Thoracic aorta (tissue), 2 donors: ENCODE measurements around the gene CEP120. TPM values are rescaled to one million over a fixed set of nuclear protein-coding genes. Genes with fewer than 3 reads are reported as not detected.

Source experiments
- ATAC-seq: fragments of 150-250 bp; one replicate; pipeline ENCODE4 v1.8.0; 2017; ENCODE audit warnings: low read depth; ENCODE audit not compliant: insufficient number of reproducible peaks, low FRiP score
- DNase-seq: peaks from one replicate; pipeline ENCODE4 v3.0.0-alpha.2; 2020; ENCODE audit warnings: low spot score
- H3K27ac ChIP-seq, 2 donors: fragments of 200-600 bp; sonication (generic); 1 replicate in 1 of 2; 2 replicates in 1 of 2; pipeline ENCODE4 v1.5.1; 2016; ENCODE audit warnings: mild to moderate bottlenecking in 2 of 2, moderate library complexity in 2 of 2
- H3K27me3 ChIP-seq: fragments of 200-600 bp; sonication (generic); replicated peaks from 2 replicates; pipeline ENCODE4 v1.6.0; 2016; ENCODE audit warnings: mild to moderate bottlenecking; ENCODE audit not compliant: insufficient read depth
- H3K36me3 ChIP-seq: fragments of 200-600 bp; sonication (generic); one replicate; pipeline ENCODE4 v1.5.1; 2016
- H3K4me1 ChIP-seq, 2 donors: fragments of 200-600 bp; sonication (generic); 1 replicate in 1 of 2; 2 replicates in 1 of 2; pipeline versions ENCODE4 v1.5.1 to v1.6.0; 2016; ENCODE audit warnings: low read depth in 2 of 2, mild to moderate bottlenecking in 1 of 2; ENCODE audit not compliant: control insufficient read depth in 1 of 2
- H3K4me3 ChIP-seq: fragments of 200-600 bp; sonication (generic); 2 replicates; pipeline ENCODE4 v1.5.1; 2016; ENCODE audit warnings: mild to moderate bottlenecking
- H3K9me3 ChIP-seq: fragments of 200-600 bp; sonication (generic); 2 replicates; pipeline ENCODE4 v1.5.1; 2016
- total RNA-seq, 2 donors: library from RNA; depleted of rRNA; stranded (reverse); fragments of >200 nt; gene quantifications; one replicate each; pipeline versions ENCODE4 v1.1.0 to v1.2.3, GENCODE V29; 2016
- TF ChIP-seq, protein P1 (sequence below): fragments of 200-600 bp; sonication (generic); IDR thresholded peaks from one replicate; pipeline ENCODE4 v1.5.1; 2019; ENCODE audit warnings: antibody characterized with exemption

CEP120 gene
- total RNA-seq, 2 donors from 2014 or later = 18.5 to 24.4 TPM

DNA sequence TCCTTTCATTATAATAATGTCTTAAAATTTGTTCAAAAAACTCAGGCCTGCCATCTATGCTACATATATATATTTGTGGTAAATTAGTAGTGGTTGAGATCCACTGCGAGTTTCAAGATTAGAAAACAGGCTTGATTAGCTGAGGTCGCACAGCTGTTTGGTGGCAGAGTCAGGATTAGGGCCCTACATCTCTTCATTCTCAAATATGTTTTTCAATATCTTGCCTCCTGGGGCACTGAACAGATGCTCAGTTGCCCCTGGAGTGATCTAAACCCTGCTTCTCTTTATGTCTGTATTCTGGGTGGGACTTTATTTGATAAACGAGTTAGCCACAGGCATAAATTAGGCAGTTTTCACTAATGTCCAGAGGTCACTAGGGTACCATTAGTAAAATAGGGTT is 27.8 kb upstream of the CEP120 start:
- DNase-seq = no peak
- H3K36me3 ChIP-seq = no peaks in the 10 kb centered on the region
- no peak overlapping the region for H3K4me3 ChIP-seq
- no peak overlapping the region for H3K27ac ChIP-seq
- H3K27me3 ChIP-seq = no peaks in the 10 kb centered on the region
- H3K4me1 ChIP-seq = no peaks in the 10 kb centered on the region
- H3K9me3 ChIP-seq = no peaks in the 10 kb centered on the region
- no peak for ATAC-seq
- TF ChIP-seq, protein P1, sequence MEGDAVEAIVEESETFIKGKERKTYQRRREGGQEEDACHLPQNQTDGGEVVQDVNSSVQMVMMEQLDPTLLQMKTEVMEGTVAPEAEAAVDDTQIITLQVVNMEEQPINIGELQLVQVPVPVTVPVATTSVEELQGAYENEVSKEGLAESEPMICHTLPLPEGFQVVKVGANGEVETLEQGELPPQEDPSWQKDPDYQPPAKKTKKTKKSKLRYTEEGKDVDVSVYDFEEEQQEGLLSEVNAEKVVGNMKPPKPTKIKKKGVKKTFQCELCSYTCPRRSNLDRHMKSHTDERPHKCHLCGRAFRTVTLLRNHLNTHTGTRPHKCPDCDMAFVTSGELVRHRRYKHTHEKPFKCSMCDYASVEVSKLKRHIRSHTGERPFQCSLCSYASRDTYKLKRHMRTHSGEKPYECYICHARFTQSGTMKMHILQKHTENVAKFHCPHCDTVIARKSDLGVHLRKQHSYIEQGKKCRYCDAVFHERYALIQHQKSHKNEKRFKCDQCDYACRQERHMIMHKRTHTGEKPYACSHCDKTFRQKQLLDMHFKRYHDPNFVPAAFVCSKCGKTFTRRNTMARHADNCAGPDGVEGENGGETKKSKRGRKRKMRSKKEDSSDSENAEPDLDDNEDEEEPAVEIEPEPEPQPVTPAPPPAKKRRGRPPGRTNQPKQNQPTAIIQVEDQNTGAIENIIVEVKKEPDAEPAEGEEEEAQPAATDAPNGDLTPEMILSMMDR = no peak

- TF ChIP-seq, protein P1 = no peak
- H3K4me1 ChIP-seq = no peaks in the 10 kb centered on the region
- no peak for ATAC-seq
- no peak overlapping the region for H3K27ac ChIP-seq
- no peaks in the 10 kb centered on the region for H3K27me3 ChIP-seq
- no peaks in the 10 kb centered on the region for H3K9me3 ChIP-seq
- H3K36me3 ChIP-seq = no peaks in the 10 kb centered on the region
- no peak for DNase-seq
- H3K4me3 ChIP-seq = no peak overlapping the region
These were observed 27.4 kb upstream of the CEP120 start for GRCh38 chr5:123450640-123451039.

DNA sequence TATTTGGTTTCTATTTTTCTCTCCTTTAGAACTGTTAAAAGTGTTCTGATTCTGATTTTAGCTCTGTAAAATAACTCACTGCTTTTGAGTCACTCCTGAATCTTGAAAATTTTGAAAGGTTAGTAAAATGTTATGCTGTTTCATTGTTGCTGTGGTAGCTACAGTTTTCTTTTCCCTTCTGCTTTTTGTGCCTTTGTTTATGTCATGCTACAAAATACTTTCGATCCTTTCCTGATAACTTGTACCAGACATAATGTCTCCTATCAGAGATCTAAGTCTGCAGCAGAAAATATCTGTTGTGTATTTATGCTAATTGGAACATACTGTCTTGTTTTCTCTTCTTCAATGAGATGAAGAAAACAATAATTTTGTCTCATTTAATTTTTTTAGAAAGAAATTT is 26.9 kb upstream of the CEP120 start:
- Histone ChIP-seq H3K9me3 (no peaks in the 10 kb centered on the region), H3K27me3 (no peaks in the 10 kb centered on the region), H3K27ac (no peak overlapping the region), H3K4me3 (no peak overlapping the region), H3K4me1 (no peaks in the 10 kb centered on the region), H3K36me3 (no peaks in the 10 kb centered on the region)
- TF ChIP-seq, protein P1 = no peak
- DNase-seq (no peak), ATAC-seq (no peak)

DNA sequence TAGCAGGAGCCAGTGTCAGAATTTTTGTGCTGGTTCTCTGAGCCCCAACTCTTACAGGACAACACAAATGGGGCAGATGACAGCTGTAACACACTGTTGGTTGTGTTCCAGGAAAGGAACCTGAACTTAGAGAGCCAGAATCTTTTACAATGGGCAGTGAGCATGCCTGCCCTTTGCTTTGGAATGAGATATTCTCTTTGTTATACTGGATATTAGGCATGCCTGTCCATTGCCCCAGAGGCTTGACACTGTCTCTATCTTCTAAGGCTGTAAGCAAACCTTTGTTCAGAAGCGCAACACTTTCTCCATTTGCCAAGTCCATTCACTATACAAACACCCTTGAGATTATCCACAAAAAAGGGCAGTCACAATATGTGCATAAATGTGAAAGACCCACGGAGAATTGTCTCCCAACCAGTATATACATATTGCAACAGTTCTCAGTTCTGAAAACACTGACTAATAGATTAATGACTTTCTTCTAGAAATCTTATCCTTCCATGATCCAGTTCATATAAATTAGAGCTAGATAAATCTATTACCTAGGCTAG is 26.3 kb upstream of the CEP120 start:
- ATAC-seq = no peak

DNA sequence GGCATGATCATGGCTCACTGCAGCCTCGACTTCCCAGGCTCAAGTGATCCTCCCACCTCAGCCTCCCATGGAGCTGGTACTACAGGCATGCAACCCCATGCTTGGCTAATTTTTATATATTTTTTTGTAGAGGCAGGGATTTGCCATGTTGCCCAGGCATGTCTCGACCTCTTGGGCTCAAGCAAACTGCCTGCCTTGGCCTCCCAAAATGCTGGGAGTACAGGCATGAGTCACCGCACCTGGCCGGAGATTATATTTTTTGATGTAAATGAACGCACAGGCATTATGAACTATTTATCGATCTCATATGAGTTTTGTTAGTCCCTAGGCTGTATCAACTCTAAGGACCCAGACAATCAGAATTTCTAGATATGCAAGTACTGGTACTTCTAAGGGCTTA is 25.5 kb upstream of the CEP120 start:
- H3K4me3 ChIP-seq = no peak overlapping the region
- no peak for DNase-seq
- no peak overlapping the region for H3K27ac ChIP-seq
- no peaks in the 10 kb centered on the region for H3K36me3 ChIP-seq
- H3K27me3 ChIP-seq = no peaks in the 10 kb centered on the region
- TF ChIP-seq, protein P1 = no peak
- no peak for ATAC-seq
- H3K4me1 ChIP-seq = no peaks in the 10 kb centered on the region
- no peaks in the 10 kb centered on the region for H3K9me3 ChIP-seq

More for the DNA sequence above, 26.3 kb upstream of the CEP120 start:
- Histone ChIP-seq H3K4me3 (no peak overlapping the region), H3K9me3 (no peaks in the 10 kb centered on the region), H3K4me1 (no peaks in the 10 kb centered on the region), H3K27ac (no peak overlapping the region), H3K36me3 (no peaks in the 10 kb centered on the region), H3K27me3 (no peaks in the 10 kb centered on the region)
- no peak for DNase-seq
- TF ChIP-seq, protein P1 = no peak
